Middle frontal gyrus (tissue), 1 donor: ENCODE measurements around the gene FOXP1.

ENCODE experiments used
- DNase-seq: peaks from one replicate; pipeline ENCODE4 v3.0.0-alpha.2; 2015; ENCODE audit warnings: low spot score; ENCODE audit errors: extremely low spot score

Gene FOXP1

GRCh38 chr3:71048948-71049347 is 534.6 kb downstream of the FOXP1 start:
- no peak for DNase-seq

GRCh38 chr3:71047616-71048531 is 535.7 kb downstream of the FOXP1 start:
- no peak for DNase-seq

GRCh38 chr3:71046791-71047190 is 536.7 kb downstream of the FOXP1 start:
- no peak for DNase-seq

GRCh38 chr3:71045917-71046282 is 537.6 kb downstream of the FOXP1 start:
- no peak for DNase-seq

- no peak for DNase-seq
Measured at GRCh38 chr3:71045212-71045916, 538.2 kb downstream of the FOXP1 start.

- no peak for DNase-seq
Measured at GRCh38 chr3:71042759-71043158, 540.8 kb downstream of the FOXP1 start.

- DNase-seq = no peak
Measured at GRCh38 chr3:71041371-71041770, 542.2 kb downstream of the FOXP1 start.

GRCh38 chr3:71039332-71039731 is 544.2 kb downstream of the FOXP1 start:
- DNase-seq = no peak

GRCh38 chr3:71037775-71038174 is 545.8 kb downstream of the FOXP1 start:
- no peak for DNase-seq

- DNase-seq = no peak
Measured at GRCh38 chr3:71035886-71036285, 547.6 kb downstream of the FOXP1 start.

GRCh38 chr3:71035314-71035713 is 548.2 kb downstream of the FOXP1 start:
- DNase-seq = no peak

GRCh38 chr3:71033681-71034220 is 549.8 kb downstream of the FOXP1 start:
- DNase-seq = no peak

GRCh38 chr3:71031914-71032521 is 551.5 kb downstream of the FOXP1 start:
- no peak for DNase-seq

- DNase-seq = no peak
Measured at GRCh38 chr3:71031181-71031580, 552.3 kb downstream of the FOXP1 start.

- DNase-seq = no peak
Measured at GRCh38 chr3:71030748-71031147, 552.8 kb downstream of the FOXP1 start.

- DNase-seq = no peak
Measured at GRCh38 chr3:71029770-71030169, 553.8 kb downstream of the FOXP1 start.

GRCh38 chr3:71028802-71029201 is 554.7 kb downstream of the FOXP1 start:
- DNase-seq = no peak

GRCh38 chr3:71028184-71028583 is 555.3 kb downstream of the FOXP1 start:
- DNase-seq = no peak

GRCh38 chr3:71026634-71027578 is 556.6 kb downstream of the FOXP1 start:
- DNase-seq = no peak

GRCh38 chr3:71025516-71025915 is 558.0 kb downstream of the FOXP1 start:
- DNase-seq = no peak

GRCh38 chr3:71025010-71025409 is 558.5 kb downstream of the FOXP1 start:
- DNase-seq = no peak
